Lower lobe of right lung (tissue), 2 donors: ENCODE measurements around the gene PACSIN2. TPM values are rescaled to one million over a fixed set of nuclear protein-coding genes. Genes with fewer than 3 reads are reported as not detected.

ENCODE experiments used
- ATAC-seq, 2 donors: fragments of 200-7000 bp; cut with Tn5 transposase; one replicate each; pipeline ENCODE4 v1.9.1; 2020 to 2022; ENCODE audit warnings: mild to moderate bottlenecking in 2 of 2, moderate library complexity in 2 of 2
- DNase-seq: peaks from one replicate; pipeline ENCODE4 v3.0.0-alpha.2; 2020
- H3K27ac ChIP-seq: fragments of 200-600 bp; one replicate; pipeline ENCODE4 v1.8.0; 2022
- H3K27me3 ChIP-seq: fragments of 200-600 bp; one replicate; pipeline ENCODE4 v1.8.0; 2022; ENCODE audit warnings: low read depth
- H3K36me3 ChIP-seq: fragments of 200-600 bp; one replicate; pipeline ENCODE4 v1.8.0; 2022; ENCODE audit warnings: mild to moderate bottlenecking
- H3K4me1 ChIP-seq: fragments of 200-600 bp; one replicate; pipeline ENCODE4 v1.8.0; 2022
- H3K4me3 ChIP-seq: fragments of 200-600 bp; one replicate; pipeline ENCODE4 v1.8.0; 2022; ENCODE audit warnings: mild to moderate bottlenecking
- H3K9me3 ChIP-seq: fragments of 200-600 bp; one replicate; pipeline ENCODE4 v1.8.0; 2022
- CTCF ChIP-seq: fragments of 200-600 bp; IDR thresholded peaks from one replicate; pipeline ENCODE4 v1.8.0; 2022; ENCODE audit warnings: antibody characterized with exemption, mild to moderate bottlenecking
- intact Hi-C: fragments of 100-400 bp; cut with DNase I; formaldehyde crosslinking; loops from one replicate; pipeline ENCODE4 v1.11.0; 2022
- total RNA-seq: library from RNA; stranded (reverse); fragmentation: NEBNext Ultra II Directional; extraction: Animal tissue kit (Norgen Biotek cat#: 25700); gene quantifications from one replicate; pipeline ENCODE4 v1.2.1, GENCODE V29; 2021
- donor health status: DM: no; HTN: yes; CAD: no; lungs with severe emphysema.

The PACSIN2 gene
- total RNA-seq, 1 donor from 2014 or later = 104 TPM

- Histone ChIP-seq H3K27ac (peak overlapping the region; percentile 72), H3K27me3 (no peaks in the 10 kb centered on the region), H3K4me1 (peaks cover 71% of the 10 kb centered on the region), H3K9me3 (no peaks in the 10 kb centered on the region), H3K36me3 (no peaks in the 10 kb centered on the region), H3K4me3 (no peak overlapping the region)
- DNase-seq (no peak), ATAC-seq (no peak)
- no peak for TF ChIP-seq CTCF
- intact Hi-C loops = no loop called here
Observed at GRCh38 chr22:43009444-43009843, 5.5 kb downstream of the PACSIN2 start.

GRCh38 chr22:43008921-43009320, 6.0 kb downstream of the PACSIN2 start:
- no peaks in the 10 kb centered on the region for H3K36me3 ChIP-seq
- peak overlapping the region; percentile 72 for H3K27ac ChIP-seq
- intact Hi-C loops = no loop called here
- DNase-seq = peak; percentile 19
- no peak for TF ChIP-seq CTCF
- no peak for ATAC-seq
- no peak overlapping the region for H3K4me3 ChIP-seq
- H3K4me1 ChIP-seq = peaks cover 76% of the 10 kb centered on the region
- H3K27me3 ChIP-seq = no peaks in the 10 kb centered on the region
- H3K9me3 ChIP-seq = no peaks in the 10 kb centered on the region

GRCh38 chr22:43008509-43008908, 6.4 kb downstream of the PACSIN2 start:
- Histone ChIP-seq H3K4me1 (peaks cover 76% of the 10 kb centered on the region), H3K9me3 (no peaks in the 10 kb centered on the region), H3K27ac (peak overlapping the region; percentile 72), H3K27me3 (no peaks in the 10 kb centered on the region), H3K4me3 (no peak overlapping the region), H3K36me3 (no peaks in the 10 kb centered on the region)
- ATAC-seq (peak; percentile 45 to 49), DNase-seq (peak; percentile 48)
- intact Hi-C loops = no loop called here
- no peak for TF ChIP-seq CTCF

- ATAC-seq = peak; percentile 91 to 94
- peak; percentile 79 for DNase-seq
- Histone ChIP-seq H3K4me1 (peaks cover 76% of the 10 kb centered on the region), H3K36me3 (no peaks in the 10 kb centered on the region), H3K27me3 (no peaks in the 10 kb centered on the region), H3K9me3 (no peaks in the 10 kb centered on the region), H3K27ac (peak overlapping the region; percentile 72), H3K4me3 (no peak overlapping the region)
- TF ChIP-seq CTCF = no peak
- intact Hi-C loops = no loop called here
Observed at GRCh38 chr22:43007519-43008102, 7.3 kb downstream of the PACSIN2 start.

- Histone ChIP-seq H3K27me3 (no peaks in the 10 kb centered on the region), H3K27ac (peak overlapping the region; percentile 72), H3K9me3 (no peaks in the 10 kb centered on the region), H3K4me3 (no peak overlapping the region), H3K36me3 (no peaks in the 10 kb centered on the region), H3K4me1 (peaks cover 76% of the 10 kb centered on the region)
- no peak for DNase-seq
- peak; percentile 74 to 79 for ATAC-seq
- intact Hi-C loops = no loop called here
- no peak for TF ChIP-seq CTCF
Observed at GRCh38 chr22:43006753-43007152, 8.2 kb downstream of the PACSIN2 start.
